SK-N-SH (cell line): ENCODE results near the gene HGS.

Experiments used
- CTCF ChIP-seq: fragments of 200-600 bp; sonication (generic); IDR thresholded peaks from 2 replicates; pipeline ENCODE4 v1.6.1; 2017; ENCODE audit warnings: antibody characterized with exemption, mild to moderate bottlenecking, moderate library complexity
- EP300 ChIP-seq, 2 experiments: IDR thresholded peaks; 2 replicates each; pipeline versions ENCODE4 v1.4.0 to v1.6.1; 2012; ENCODE audit warnings: borderline replicate concordance in 1 of 2, low read depth in 1 of 2, low read length in 1 of 2
- FOXM1 ChIP-seq: IDR thresholded peaks from 2 replicates; pipeline ENCODE4 v1.4.0; 2012; ENCODE audit warnings: low read depth, mild to moderate bottlenecking
- GATA2 ChIP-seq: sonication (generic); formaldehyde crosslinking; IDR thresholded peaks from 2 replicates; pipeline ENCODE4 v1.5.0; 2020; ENCODE audit warnings: mild to moderate bottlenecking, missing genetic modification reagents
- JUND ChIP-seq: IDR thresholded peaks from 2 replicates; pipeline ENCODE4 v1.4.0; 2012
- NRF1 ChIP-seq: IDR thresholded peaks from 2 replicates; pipeline ENCODE4 v1.6.1; 2012; ENCODE audit warnings: low read depth, mild to moderate bottlenecking, low read length
- POLR2AphosphoS5 ChIP-seq: IDR thresholded peaks from 2 replicates; pipeline ENCODE4 v1.6.1; 2012; ENCODE audit warnings: low read depth, low read length
- RCOR1 ChIP-seq: fragments of 150-350 bp; IDR thresholded peaks from 2 replicates; pipeline ENCODE4 v1.6.1; 2017; ENCODE audit warnings: antibody characterized with exemption, low read length
- SMC3 ChIP-seq: IDR thresholded peaks from 2 replicates; pipeline ENCODE4 v1.6.1; 2012; ENCODE audit warnings: low read depth, low read length, improper control_type of control experiment
- TF ChIP-seq, protein P1 (sequence below): fragments of 150-350 bp; IDR thresholded peaks from 2 replicates; pipeline ENCODE4 v1.6.1; 2016; ENCODE audit warnings: mild to moderate bottlenecking, low read depth, low read length
- TF ChIP-seq, protein P2 (sequence below): IDR thresholded peaks from 2 replicates; pipeline ENCODE4 v1.6.1; 2012; ENCODE audit warnings: mild to moderate bottlenecking, low read depth, low read length, moderate library complexity

- TF ChIP-seq RCOR1 (no peak), CTCF (no peak), SMC3 (no peak), GATA2 (no peak), POLR2AphosphoS5 (no peak), EP300 (IDR thresholded peaks at IDR 0.05; ENCODE audit: borderline replicate concordance in 1 of 2, low read depth in 1 of 2, low read length in 1 of 2) (no peak), NRF1 (no peak), FOXM1 (no peak), JUND (no peak)
- TF ChIP-seq, protein P1, sequence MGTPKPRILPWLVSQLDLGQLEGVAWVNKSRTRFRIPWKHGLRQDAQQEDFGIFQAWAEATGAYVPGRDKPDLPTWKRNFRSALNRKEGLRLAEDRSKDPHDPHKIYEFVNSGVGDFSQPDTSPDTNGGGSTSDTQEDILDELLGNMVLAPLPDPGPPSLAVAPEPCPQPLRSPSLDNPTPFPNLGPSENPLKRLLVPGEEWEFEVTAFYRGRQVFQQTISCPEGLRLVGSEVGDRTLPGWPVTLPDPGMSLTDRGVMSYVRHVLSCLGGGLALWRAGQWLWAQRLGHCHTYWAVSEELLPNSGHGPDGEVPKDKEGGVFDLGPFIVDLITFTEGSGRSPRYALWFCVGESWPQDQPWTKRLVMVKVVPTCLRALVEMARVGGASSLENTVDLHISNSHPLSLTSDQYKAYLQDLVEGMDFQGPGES: no peak
- TF ChIP-seq, protein P2, sequence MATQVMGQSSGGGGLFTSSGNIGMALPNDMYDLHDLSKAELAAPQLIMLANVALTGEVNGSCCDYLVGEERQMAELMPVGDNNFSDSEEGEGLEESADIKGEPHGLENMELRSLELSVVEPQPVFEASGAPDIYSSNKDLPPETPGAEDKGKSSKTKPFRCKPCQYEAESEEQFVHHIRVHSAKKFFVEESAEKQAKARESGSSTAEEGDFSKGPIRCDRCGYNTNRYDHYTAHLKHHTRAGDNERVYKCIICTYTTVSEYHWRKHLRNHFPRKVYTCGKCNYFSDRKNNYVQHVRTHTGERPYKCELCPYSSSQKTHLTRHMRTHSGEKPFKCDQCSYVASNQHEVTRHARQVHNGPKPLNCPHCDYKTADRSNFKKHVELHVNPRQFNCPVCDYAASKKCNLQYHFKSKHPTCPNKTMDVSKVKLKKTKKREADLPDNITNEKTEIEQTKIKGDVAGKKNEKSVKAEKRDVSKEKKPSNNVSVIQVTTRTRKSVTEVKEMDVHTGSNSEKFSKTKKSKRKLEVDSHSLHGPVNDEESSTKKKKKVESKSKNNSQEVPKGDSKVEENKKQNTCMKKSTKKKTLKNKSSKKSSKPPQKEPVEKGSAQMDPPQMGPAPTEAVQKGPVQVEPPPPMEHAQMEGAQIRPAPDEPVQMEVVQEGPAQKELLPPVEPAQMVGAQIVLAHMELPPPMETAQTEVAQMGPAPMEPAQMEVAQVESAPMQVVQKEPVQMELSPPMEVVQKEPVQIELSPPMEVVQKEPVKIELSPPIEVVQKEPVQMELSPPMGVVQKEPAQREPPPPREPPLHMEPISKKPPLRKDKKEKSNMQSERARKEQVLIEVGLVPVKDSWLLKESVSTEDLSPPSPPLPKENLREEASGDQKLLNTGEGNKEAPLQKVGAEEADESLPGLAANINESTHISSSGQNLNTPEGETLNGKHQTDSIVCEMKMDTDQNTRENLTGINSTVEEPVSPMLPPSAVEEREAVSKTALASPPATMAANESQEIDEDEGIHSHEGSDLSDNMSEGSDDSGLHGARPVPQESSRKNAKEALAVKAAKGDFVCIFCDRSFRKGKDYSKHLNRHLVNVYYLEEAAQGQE: no peak
Measured at GRCh38 chr17:81680150-81680549, 3.7 kb upstream of the HGS start.
